DND-41 (cell line): ENCODE results near the gene RNF148.

ENCODE experiments used
- ATAC-seq: fragments of 200-7000 bp; cut with Tn5 transposase; 3 replicates; pipeline ENCODE4 v1.9.1; 2021; ENCODE audit warnings: low read depth; ENCODE audit not compliant: insufficient read depth
- DNase-seq: peaks from one replicate; pipeline ENCODE4 v3.0.0-alpha.2; 2020
- H2AFZ ChIP-seq: 2 replicates; pipeline ENCODE4 v1.6.0; 2012; ENCODE audit warnings: low read depth, low read length
- H3K27ac ChIP-seq: 2 replicates; pipeline ENCODE4 v1.5.1; 2012; ENCODE audit warnings: low read length, inconsistent platforms
- H3K27me3 ChIP-seq: fragments of 200-600 bp; sonication (generic); 2 replicates; pipeline ENCODE4 v1.6.0; 2012; ENCODE audit warnings: low read length, mild to moderate bottlenecking, inconsistent platforms; ENCODE audit not compliant: insufficient read depth, poor library complexity
- H3K36me3 ChIP-seq: 2 replicates; pipeline ENCODE4 v1.5.1; 2012; ENCODE audit warnings: low read length, inconsistent platforms; ENCODE audit not compliant: insufficient read depth
- H3K4me1 ChIP-seq: 2 replicates; pipeline ENCODE4 v1.5.1; 2012; ENCODE audit warnings: mild to moderate bottlenecking, low read length; ENCODE audit not compliant: insufficient read depth
- H3K4me2 ChIP-seq: 2 replicates; pipeline ENCODE4 v1.6.0; 2012; ENCODE audit warnings: mild to moderate bottlenecking, moderate library complexity, low read length, inconsistent platforms; ENCODE audit not compliant: insufficient read depth
- H3K4me3 ChIP-seq, 2 experiments: fragments of 200-600 bp in 1 of 2; shearing (Covaris generic) in 1 of 2; 2 replicates each; pipeline ENCODE4 v1.5.1; 2012 to 2016; ENCODE audit warnings: inconsistent platforms in 2 of 2, low read length in 2 of 2, mild to moderate bottlenecking in 2 of 2, low read depth in 1 of 2, moderate library complexity in 1 of 2
- H3K79me2 ChIP-seq: 2 replicates; pipeline ENCODE4 v1.6.0; 2012; ENCODE audit warnings: low read length, inconsistent platforms; ENCODE audit not compliant: insufficient read depth
- H3K9ac ChIP-seq: 2 replicates; pipeline ENCODE4 v1.6.0; 2012; ENCODE audit warnings: low read depth, mild to moderate bottlenecking, inconsistent platforms, low read length, moderate library complexity
- H3K9me3 ChIP-seq: 2 replicates; pipeline ENCODE4 v1.5.1; 2012; ENCODE audit warnings: low read length, moderate library complexity, mild to moderate bottlenecking, inconsistent platforms; ENCODE audit not compliant: insufficient read depth, severe bottlenecking
- H4K20me1 ChIP-seq: 2 replicates; pipeline ENCODE4 v1.6.0; 2012; ENCODE audit warnings: low read length; ENCODE audit not compliant: insufficient read depth
- CTCF ChIP-seq: IDR thresholded peaks from 2 replicates; pipeline ENCODE4 v1.5.1; 2012; ENCODE audit warnings: borderline replicate concordance, low read length, moderate library complexity, mild to moderate bottlenecking; ENCODE audit not compliant: poor library complexity, severe bottlenecking; ENCODE audit errors: extremely low read depth
- EZH2 ChIP-seq: IDR thresholded peaks from 3 replicates; pipeline ENCODE4 v1.6.1; 2012; ENCODE audit warnings: borderline replicate concordance, low read depth, mild to moderate bottlenecking, moderate library complexity, low read length, inconsistent platforms; ENCODE audit not compliant: severe bottlenecking

Gene RNF148

GRCh38 chr7:122695816-122696215 lies 6.9 kb downstream of the RNF148 start:
- Histone ChIP-seq H3K27ac (no peak overlapping the region), H2AFZ (no peak overlapping the region), H3K4me2 (no peak overlapping the region), H3K27me3 (no peaks in the 10 kb centered on the region), H4K20me1 (no peaks in the 10 kb centered on the region), H3K9ac (no peak overlapping the region), H3K36me3 (no peaks in the 10 kb centered on the region), H3K4me1 (no peaks in the 10 kb centered on the region), H3K79me2 (no peaks in the 10 kb centered on the region), H3K4me3 (no peak overlapping the region), H3K9me3 (peaks cover 8% of the 10 kb centered on the region)
- no peak for TF ChIP-seq EZH2
- TF ChIP-seq CTCF: no peak
- DNase-seq: no peak
- no peak for ATAC-seq

GRCh38 chr7:122694697-122695096 lies 8.0 kb downstream of the RNF148 start:
- no peak for ATAC-seq
- Histone ChIP-seq H3K27me3 (no peaks in the 10 kb centered on the region), H2AFZ (no peak overlapping the region), H3K27ac (no peak overlapping the region), H3K4me3 (no peak overlapping the region), H3K36me3 (no peaks in the 10 kb centered on the region), H3K4me1 (no peaks in the 10 kb centered on the region), H3K9me3 (peaks cover 8% of the 10 kb centered on the region), H3K4me2 (no peak overlapping the region), H3K9ac (no peak overlapping the region), H4K20me1 (no peaks in the 10 kb centered on the region), H3K79me2 (no peaks in the 10 kb centered on the region)
- DNase-seq: no peak
- TF ChIP-seq EZH2: no peak
- no peak for TF ChIP-seq CTCF

- H3K9ac ChIP-seq: no peak overlapping the region
- H3K79me2 ChIP-seq: no peaks in the 10 kb centered on the region
- no peak overlapping the region for H3K4me3 ChIP-seq
- peaks cover 8% of the 10 kb centered on the region for H3K9me3 ChIP-seq
- ATAC-seq (no peak), DNase-seq (no peak)
- no peaks in the 10 kb centered on the region for H3K4me1 ChIP-seq
- TF ChIP-seq EZH2 (no peak), CTCF (no peak)
- no peak overlapping the region for H3K27ac ChIP-seq
- H3K27me3 ChIP-seq: no peaks in the 10 kb centered on the region
- no peaks in the 10 kb centered on the region for H4K20me1 ChIP-seq
- no peak overlapping the region for H3K4me2 ChIP-seq
- no peaks in the 10 kb centered on the region for H3K36me3 ChIP-seq
- H2AFZ ChIP-seq: no peak overlapping the region
Measured at GRCh38 chr7:122692769-122693309, 9.9 kb downstream of the RNF148 start.

- Histone ChIP-seq H3K27ac (no peak overlapping the region), H3K79me2 (no peaks in the 10 kb centered on the region), H3K9me3 (peaks cover 8% of the 10 kb centered on the region), H3K36me3 (no peaks in the 10 kb centered on the region), H3K4me3 (no peak overlapping the region), H3K9ac (no peak overlapping the region), H2AFZ (no peak overlapping the region), H3K4me1 (no peaks in the 10 kb centered on the region), H4K20me1 (no peaks in the 10 kb centered on the region), H3K27me3 (no peaks in the 10 kb centered on the region), H3K4me2 (no peak overlapping the region)
- DNase-seq: no peak
- TF ChIP-seq CTCF (no peak), EZH2 (no peak)
- no peak for ATAC-seq
Measured at GRCh38 chr7:122691569-122692235, 11.0 kb downstream of the RNF148 start.
